HG02840 (cell line): ENCODE results near the gene DCST2.

Source experiments
- ATAC-seq: cut with Tn5 transposase; IDR thresholded peaks from one replicate; pipeline ENCODE4 v1.9.1; 2021; ENCODE audit warnings: mild to moderate bottlenecking, moderate library complexity, moderate number of reproducible peaks; ENCODE audit not compliant: unreplicated experiment, low FRiP score

DCST2 gene

GRCh38 chr1:155012026-155012546 lies 21.5 kb downstream of the DCST2 start:
- ATAC-seq: no peak

GRCh38 chr1:155011437-155012025 lies 22.1 kb downstream of the DCST2 start:
- ATAC-seq: no peak

- ATAC-seq: no peak
Observed at GRCh38 chr1:155011004-155011416, 22.6 kb downstream of the DCST2 start.

GRCh38 chr1:155010211-155010918 lies 23.2 kb downstream of the DCST2 start:
- ATAC-seq: no peak

- no peak for ATAC-seq
Observed at GRCh38 chr1:155009742-155010141, 23.8 kb downstream of the DCST2 start.

- no peak for ATAC-seq
Observed at GRCh38 chr1:155009221-155009711, 24.3 kb downstream of the DCST2 start.

- ATAC-seq: no peak
Observed at GRCh38 chr1:155008015-155008941, 25.3 kb downstream of the DCST2 start.

- no peak for ATAC-seq
Observed at GRCh38 chr1:155007251-155007828, 26.2 kb downstream of the DCST2 start.

GRCh38 chr1:155006601-155007101 lies 26.9 kb downstream of the DCST2 start:
- no peak for ATAC-seq

GRCh38 chr1:155005076-155006011 lies 28.2 kb downstream of the DCST2 start:
- no peak for ATAC-seq

- no peak for ATAC-seq
Observed at GRCh38 chr1:155004352-155005075, 29.1 kb downstream of the DCST2 start.

- ATAC-seq: no peak
Observed at GRCh38 chr1:155003766-155004351, 29.7 kb downstream of the DCST2 start.

- no peak for ATAC-seq
Observed at GRCh38 chr1:155003227-155003765, 30.3 kb downstream of the DCST2 start.

- ATAC-seq: no peak
Observed at GRCh38 chr1:155002464-155003226, 30.9 kb downstream of the DCST2 start, which contains the start of gene ZBTB7B. TSS of gene ZBTB7B (plus strand) at chr1:155002802. CDS start at chr1:155014661, 11,859 bp downstream.

GRCh38 chr1:155001675-155002463 lies 31.7 kb downstream of the DCST2 start:
- peak; percentile 54 for ATAC-seq

- ATAC-seq: no peak
Observed at GRCh38 chr1:155001425-155001674, 32.2 kb downstream of the DCST2 start.
